Placental epithelial cell (primary cell): ENCODE data around the gene NTPCR. TPM values are rescaled to one million over a fixed set of nuclear protein-coding genes. Genes with fewer than 3 reads are reported as not detected.

Experiments
- total RNA-seq: library from RNA; depleted of rRNA; stranded (reverse); fragments of >200 nt; gene quantifications from 2 replicates; pipeline ENCODE4 v1.2.3, GENCODE V29; 2012

NTPCR gene, protein sequence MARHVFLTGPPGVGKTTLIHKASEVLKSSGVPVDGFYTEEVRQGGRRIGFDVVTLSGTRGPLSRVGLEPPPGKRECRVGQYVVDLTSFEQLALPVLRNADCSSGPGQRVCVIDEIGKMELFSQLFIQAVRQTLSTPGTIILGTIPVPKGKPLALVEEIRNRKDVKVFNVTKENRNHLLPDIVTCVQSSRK
- total RNA-seq, result 11.8 and 18.4 TPM in 2 replicates

DNA sequence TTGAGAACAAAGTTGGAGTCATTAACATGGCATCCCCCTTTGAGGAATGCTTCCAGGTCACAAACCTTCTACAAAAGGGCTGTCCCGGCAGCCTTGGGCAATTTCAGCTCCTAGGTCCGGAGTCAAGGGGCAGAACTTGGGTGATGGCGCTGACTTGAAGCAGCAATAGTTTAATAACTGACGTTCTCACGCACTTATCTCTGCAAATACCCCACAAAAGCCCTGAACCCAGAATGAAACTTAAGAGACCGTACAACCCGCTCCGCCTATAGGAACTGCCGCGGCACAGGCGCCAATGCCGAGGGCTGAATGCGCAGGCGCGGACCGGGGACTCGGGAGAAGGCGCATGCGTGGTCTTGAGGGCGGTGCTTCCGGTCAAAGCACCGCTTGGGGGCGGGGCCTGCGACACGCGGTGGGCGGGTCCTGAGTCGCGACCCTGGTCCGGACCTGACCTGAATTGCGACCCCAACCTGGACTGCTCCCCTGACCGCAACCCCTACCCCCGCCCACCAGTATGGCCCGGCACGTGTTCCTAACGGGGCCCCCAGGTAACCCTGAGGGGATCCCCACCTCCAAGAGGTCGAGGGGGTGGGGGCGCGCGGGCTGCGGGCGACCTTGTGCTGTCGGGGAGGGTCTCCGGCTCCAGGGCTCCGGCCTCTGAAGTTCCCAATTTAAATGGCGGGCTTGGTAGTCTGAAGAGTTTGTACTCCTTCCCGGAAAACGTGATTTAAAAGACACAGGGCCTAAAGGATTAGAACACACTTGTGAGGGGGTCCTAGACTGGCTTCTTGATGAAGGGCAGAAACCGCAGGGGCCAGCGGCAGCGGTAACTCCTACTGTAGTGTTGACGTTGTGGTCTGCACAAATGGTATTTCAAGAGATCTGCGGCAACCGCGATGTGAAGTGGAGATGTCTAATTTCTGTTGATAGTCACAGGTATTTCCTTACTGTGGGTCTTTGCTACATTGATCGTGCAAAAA is at the start of gene NTPCR:
NTPCR (plus strand) TSS at position 415 of the 980 bp plus-strand sequence; CDS start at position 515, 100 bp downstream.

Other genes with a start within 250 kb of the NTPCR start
- gene MAP10, start 145.2 kb upstream of the NTPCR start, total RNA-seq, result 2.0 TPM in 2 replicates